Central memory CD8-positive, alpha-beta T cell (primary cell): ENCODE results near the gene PHKB.

Experiments used
- ATAC-seq: fragments of 150-1000 bp; cut with Tn5 transposase; replicated peaks from 2 replicates; pipeline ENCODE4 v1.10.0; 2022; ENCODE audit warnings: mild to moderate bottlenecking, moderate FRiP score, moderate number of reproducible peaks; ENCODE audit not compliant: poor library complexity, severe bottlenecking; ENCODE audit errors: extremely low read depth
- DNase-seq, 2 donors: peaks; one replicate each; pipeline ENCODE4 v3.0.0; 2021; ENCODE audit warnings: low spot score in 2 of 2
- H3K27ac Mint-ChIP-seq: one replicate; pipeline ENCODE4 v1.8.0; 2022; ENCODE audit warnings: low read depth, mild to moderate bottlenecking, moderate library complexity, mixed read lengths
- H3K27me3 Mint-ChIP-seq: one replicate; pipeline ENCODE4 v1.8.0; 2022; ENCODE audit warnings: mixed read lengths
- H3K36me3 Mint-ChIP-seq: one replicate; pipeline ENCODE4 v1.8.0; 2022; ENCODE audit warnings: mild to moderate bottlenecking, moderate library complexity, mixed read lengths; ENCODE audit not compliant: insufficient read depth
- H3K4me1 Mint-ChIP-seq: one replicate; pipeline ENCODE4 v1.8.0; 2022; ENCODE audit warnings: mixed read lengths
- H3K4me3 Mint-ChIP-seq: one replicate; pipeline ENCODE4 v1.8.0; 2022; ENCODE audit warnings: mild to moderate bottlenecking, moderate library complexity, mixed read lengths
- H3K9me3 Mint-ChIP-seq: one replicate; pipeline ENCODE4 v1.8.0; 2022; ENCODE audit warnings: mixed read lengths

Gene PHKB

GRCh38 chr16:47567321-47567720, 106.2 kb downstream of the PHKB start:
- ATAC-seq: no peak
- peak overlapping the region; percentile 60 for H3K4me3 Mint-ChIP-seq

GRCh38 chr16:47568351-47568750, 107.2 kb downstream of the PHKB start:
- H3K4me3 Mint-ChIP-seq: peak overlapping the region; percentile 60
- H3K27me3 Mint-ChIP-seq: no peaks in the 10 kb centered on the region
- H3K9me3 Mint-ChIP-seq: peaks cover 6% of the 10 kb centered on the region
- H3K36me3 Mint-ChIP-seq: peaks cover 8% of the 10 kb centered on the region
- H3K4me1 Mint-ChIP-seq: peaks cover 84% of the 10 kb centered on the region
- DNase-seq: no peak
- ATAC-seq: peak; percentile 83
- H3K27ac Mint-ChIP-seq: peak overlapping the region; percentile 74

More at GRCh38 chr16:47567321-47567720, 106.2 kb downstream of the PHKB start:
- Mint-ChIP-seq H3K36me3 (peaks cover 8% of the 10 kb centered on the region), H3K4me1 (peaks cover 75% of the 10 kb centered on the region), H3K9me3 (peaks cover 6% of the 10 kb centered on the region), H3K27ac (no peak overlapping the region), H3K27me3 (no peaks in the 10 kb centered on the region)
- DNase-seq: no peak

GRCh38 chr16:47571049-47571448, 109.9 kb downstream of the PHKB start:
- peaks cover 13% of the 10 kb centered on the region for H3K36me3 Mint-ChIP-seq
- no peak for DNase-seq
- peak overlapping the region; percentile 48 for H3K27ac Mint-ChIP-seq
- peaks cover 86% of the 10 kb centered on the region for H3K4me1 Mint-ChIP-seq
- H3K4me3 Mint-ChIP-seq: no peak overlapping the region
- H3K9me3 Mint-ChIP-seq: peaks cover 2% of the 10 kb centered on the region
- H3K27me3 Mint-ChIP-seq: no peaks in the 10 kb centered on the region
- ATAC-seq: no peak

GRCh38 chr16:47571711-47572110, 110.6 kb downstream of the PHKB start:
- Mint-ChIP-seq H3K36me3 (peaks cover 13% of the 10 kb centered on the region), H3K4me1 (peaks cover 85% of the 10 kb centered on the region), H3K27me3 (no peaks in the 10 kb centered on the region), H3K9me3 (no peaks in the 10 kb centered on the region), H3K4me3 (no peak overlapping the region), H3K27ac (no peak overlapping the region)
- ATAC-seq: no peak
- DNase-seq: no peak

GRCh38 chr16:47574091-47575054, 113.2 kb downstream of the PHKB start:
- Mint-ChIP-seq H3K4me3 (peak overlapping the region; percentile 30), H3K9me3 (no peaks in the 10 kb centered on the region), H3K36me3 (peaks cover 12% of the 10 kb centered on the region), H3K27me3 (no peaks in the 10 kb centered on the region), H3K27ac (peak overlapping the region; percentile 83), H3K4me1 (peaks cover 81% of the 10 kb centered on the region)
- ATAC-seq: peak; percentile 77
- no peak for DNase-seq

GRCh38 chr16:47577029-47577428, 115.9 kb downstream of the PHKB start:
- Mint-ChIP-seq H3K9me3 (no peaks in the 10 kb centered on the region), H3K27me3 (no peaks in the 10 kb centered on the region), H3K4me1 (peaks cover 59% of the 10 kb centered on the region), H3K36me3 (peaks cover 10% of the 10 kb centered on the region), H3K4me3 (no peak overlapping the region), H3K27ac (peak overlapping the region; percentile 83)
- no peak for ATAC-seq
- no peak for DNase-seq

- DNase-seq: no peak
- peaks cover 51% of the 10 kb centered on the region for H3K4me1 Mint-ChIP-seq
- H3K9me3 Mint-ChIP-seq: no peaks in the 10 kb centered on the region
Measured at GRCh38 chr16:47578033-47578432, 116.9 kb downstream of the PHKB start.

GRCh38 chr16:47578573-47578972, 117.4 kb downstream of the PHKB start:
- Mint-ChIP-seq H3K27ac (peak overlapping the region; percentile 83), H3K4me1 (peaks cover 45% of the 10 kb centered on the region), H3K27me3 (no peaks in the 10 kb centered on the region), H3K36me3 (peaks cover 8% of the 10 kb centered on the region), H3K4me3 (no peak overlapping the region), H3K9me3 (no peaks in the 10 kb centered on the region)
- ATAC-seq (no peak), DNase-seq (no peak)

More at GRCh38 chr16:47578033-47578432, 116.9 kb downstream of the PHKB start:
- Mint-ChIP-seq H3K27me3 (no peaks in the 10 kb centered on the region), H3K36me3 (peaks cover 8% of the 10 kb centered on the region), H3K27ac (peak overlapping the region; percentile 83), H3K4me3 (no peak overlapping the region)
- ATAC-seq: no peak

GRCh38 chr16:47581114-47581513, 120.0 kb downstream of the PHKB start:
- Mint-ChIP-seq H3K27ac (no peak overlapping the region), H3K4me1 (peaks cover 32% of the 10 kb centered on the region), H3K9me3 (no peaks in the 10 kb centered on the region), H3K36me3 (peaks cover 2% of the 10 kb centered on the region), H3K27me3 (no peaks in the 10 kb centered on the region), H3K4me3 (no peak overlapping the region)
- DNase-seq: no peak
- no peak for ATAC-seq

- ATAC-seq (no peak), DNase-seq (no peak)
- peaks cover 5% of the 10 kb centered on the region for H3K4me1 Mint-ChIP-seq
- H3K36me3 Mint-ChIP-seq: peaks cover 2% of the 10 kb centered on the region
- no peak overlapping the region for H3K4me3 Mint-ChIP-seq
- no peak overlapping the region for H3K27ac Mint-ChIP-seq
- H3K9me3 Mint-ChIP-seq: no peaks in the 10 kb centered on the region
- H3K27me3 Mint-ChIP-seq: no peaks in the 10 kb centered on the region
Measured at GRCh38 chr16:47584464-47585225, 123.5 kb downstream of the PHKB start.

- DNase-seq: no peak
- no peak for ATAC-seq
- Mint-ChIP-seq H3K4me3 (no peak overlapping the region), H3K27me3 (no peaks in the 10 kb centered on the region), H3K4me1 (peaks cover 10% of the 10 kb centered on the region), H3K36me3 (peaks cover 12% of the 10 kb centered on the region), H3K27ac (no peak overlapping the region), H3K9me3 (no peaks in the 10 kb centered on the region)
Measured at GRCh38 chr16:47586121-47586520, 125.0 kb downstream of the PHKB start.

- Mint-ChIP-seq H3K27me3 (no peaks in the 10 kb centered on the region), H3K9me3 (no peaks in the 10 kb centered on the region), H3K4me3 (no peak overlapping the region), H3K36me3 (peaks cover 17% of the 10 kb centered on the region), H3K4me1 (peaks cover 30% of the 10 kb centered on the region), H3K27ac (peak overlapping the region; percentile 68)
- DNase-seq (no peak), ATAC-seq (no peak)
Measured at GRCh38 chr16:47590472-47590871, 129.3 kb downstream of the PHKB start.
